Hepatocyte (in vitro differentiated cells): ENCODE data around the gene GRIN3B.

Experiments
- EZH2 ChIP-seq: fragments of 200-600 bp; sonication (generic); IDR thresholded peaks from 2 replicates; pipeline ENCODE4 v1.6.1; 2016; ENCODE audit warnings: antibody characterized with exemption, mild to moderate bottlenecking, borderline replicate concordance
- EZH2phosphoT487 ChIP-seq: fragments of 200-600 bp; sonication (generic); IDR thresholded peaks from one replicate; pipeline ENCODE4 v1.6.1; 2018; ENCODE audit warnings: antibody characterized with exemption, mild to moderate bottlenecking, low read depth, moderate library complexity; ENCODE audit not compliant: unreplicated experiment, severe bottlenecking
- TF ChIP-seq, protein P1 (sequence below): fragments of 200-600 bp; sonication (generic); IDR thresholded peaks from 2 replicates; pipeline ENCODE4 v1.5.1; 2016; ENCODE audit warnings: antibody characterized with exemption, mild to moderate bottlenecking; ENCODE audit not compliant: poor library complexity

DNA sequence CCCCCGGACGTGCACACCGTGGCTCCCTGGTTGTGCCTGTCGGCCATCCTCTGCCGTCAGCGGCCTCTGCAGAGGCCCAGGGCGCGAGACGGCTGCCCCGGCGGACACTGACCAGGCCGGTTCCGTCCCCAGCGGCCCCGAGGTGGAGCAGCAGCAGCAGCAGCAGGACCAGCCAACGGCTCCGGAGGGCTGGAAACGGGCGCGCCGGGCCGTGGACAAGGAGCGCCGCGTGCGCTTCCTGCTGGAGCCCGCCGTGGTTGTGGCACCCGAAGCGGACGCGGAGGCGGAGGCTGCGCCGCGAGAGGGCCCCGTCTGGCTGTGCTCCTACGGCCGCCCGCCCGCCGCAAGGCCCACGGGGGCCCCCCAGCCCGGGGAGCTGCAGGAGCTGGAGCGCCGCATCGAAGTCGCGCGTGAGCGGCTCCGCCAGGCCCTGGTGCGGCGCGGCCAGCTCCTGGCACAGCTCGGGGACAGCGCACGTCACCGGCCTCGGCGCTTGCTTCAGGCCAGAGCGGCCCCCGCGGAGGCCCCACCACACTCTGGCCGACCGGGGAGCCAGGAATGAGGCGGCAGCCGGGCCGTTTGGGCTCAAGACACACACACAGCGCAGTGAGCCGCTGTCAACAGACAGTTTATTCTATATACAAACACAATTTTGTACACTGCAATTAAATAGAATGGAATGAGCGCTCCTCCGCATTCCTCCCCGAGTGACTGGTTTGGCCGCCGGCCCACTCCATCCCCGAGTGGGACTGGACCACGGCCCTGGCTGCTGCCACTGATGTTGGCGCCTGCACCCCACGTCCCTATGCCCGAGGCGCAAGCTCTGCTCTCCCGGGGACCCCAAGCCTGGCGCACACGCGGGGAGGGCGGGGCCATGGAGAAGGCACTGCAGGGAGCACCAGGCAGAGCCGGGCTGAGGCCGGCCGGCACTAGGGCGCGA, 9.1 kb downstream of the GRIN3B start:
- TF ChIP-seq, protein P1, sequence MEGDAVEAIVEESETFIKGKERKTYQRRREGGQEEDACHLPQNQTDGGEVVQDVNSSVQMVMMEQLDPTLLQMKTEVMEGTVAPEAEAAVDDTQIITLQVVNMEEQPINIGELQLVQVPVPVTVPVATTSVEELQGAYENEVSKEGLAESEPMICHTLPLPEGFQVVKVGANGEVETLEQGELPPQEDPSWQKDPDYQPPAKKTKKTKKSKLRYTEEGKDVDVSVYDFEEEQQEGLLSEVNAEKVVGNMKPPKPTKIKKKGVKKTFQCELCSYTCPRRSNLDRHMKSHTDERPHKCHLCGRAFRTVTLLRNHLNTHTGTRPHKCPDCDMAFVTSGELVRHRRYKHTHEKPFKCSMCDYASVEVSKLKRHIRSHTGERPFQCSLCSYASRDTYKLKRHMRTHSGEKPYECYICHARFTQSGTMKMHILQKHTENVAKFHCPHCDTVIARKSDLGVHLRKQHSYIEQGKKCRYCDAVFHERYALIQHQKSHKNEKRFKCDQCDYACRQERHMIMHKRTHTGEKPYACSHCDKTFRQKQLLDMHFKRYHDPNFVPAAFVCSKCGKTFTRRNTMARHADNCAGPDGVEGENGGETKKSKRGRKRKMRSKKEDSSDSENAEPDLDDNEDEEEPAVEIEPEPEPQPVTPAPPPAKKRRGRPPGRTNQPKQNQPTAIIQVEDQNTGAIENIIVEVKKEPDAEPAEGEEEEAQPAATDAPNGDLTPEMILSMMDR: no peak
- TF ChIP-seq EZH2phosphoT487: no peak
- no peak for TF ChIP-seq EZH2
